Gastrocnemius medialis (tissue), 4 donors: ENCODE data around the gene LRMDA. TPM values are rescaled to one million over a fixed set of nuclear protein-coding genes. Genes with fewer than 3 reads are reported as not detected.

Experiments used
- ATAC-seq, 2 donors: fragments of 150-250 bp; one replicate each; pipeline ENCODE4 v1.9.1; 2016
- DNase-seq, 2 donors: peaks; one replicate each; pipeline ENCODE4 v3.0.0-alpha.2; 2019
- H3K27ac ChIP-seq, 4 donors: fragments of 200-600 bp; sonication (generic); 1 replicate in 1 of 4; 2 replicates in 3 of 4; pipeline ENCODE4 v1.5.1; 2016 to 2018; ENCODE audit warnings: mild to moderate bottlenecking in 2 of 4, moderate library complexity in 1 of 4
- H3K27me3 ChIP-seq, 3 donors: fragments of 200-600 bp; sonication (generic) in 2 of 3; 1 replicate in 1 of 3; 2 replicates in 2 of 3; pipeline versions ENCODE4 v1.5.1 to v1.6.0; 2016 to 2019; ENCODE audit warnings: mild to moderate bottlenecking in 1 of 3, moderate library complexity in 1 of 3
- H3K36me3 ChIP-seq, 2 donors: fragments of 200-600 bp; sonication (generic) in 1 of 2; one replicate each; pipeline ENCODE4 v1.5.1; 2017 to 2018
- H3K4me1 ChIP-seq, 2 donors: fragments of 200-600 bp; sonication (generic) in 1 of 2; one replicate each; pipeline ENCODE4 v1.5.1; 2016 to 2017; ENCODE audit warnings: mild to moderate bottlenecking in 2 of 2
- H3K4me3 ChIP-seq, 4 donors: fragments of 200-600 bp; sonication (generic) in 3 of 4; 1 replicate in 1 of 4; 2 replicates in 3 of 4; pipeline ENCODE4 v1.5.1; 2016 to 2019; ENCODE audit warnings: mild to moderate bottlenecking in 2 of 4
- H3K9me3 ChIP-seq, 3 donors: fragments of 200-600 bp; sonication (generic) in 2 of 3; 1 replicate in 1 of 3; 2 replicates in 2 of 3; pipeline ENCODE4 v1.5.1; 2016 to 2019
- CTCF ChIP-seq, 5 experiments: fragments of 450-650 bp in 3 of 5; fragments of 200-600 bp in 2 of 5; sonication (generic) in 2 of 5; IDR thresholded peaks in 4 of 5; conservative IDR thresholded peaks in 1 of 5; 1 replicate in 4 of 5; 2 replicates in 1 of 5; pipeline ENCODE4 v1.5.1; 2016 to 2019; ENCODE audit warnings: antibody characterized with exemption in 5 of 5, mild to moderate bottlenecking in 3 of 5, moderate library complexity in 3 of 5
- POLR2A ChIP-seq, 2 donors: fragments of 450-650 bp; IDR thresholded peaks; one replicate each; pipeline ENCODE4 v1.6.1; 2017; ENCODE audit warnings: antibody characterized with exemption in 2 of 2, mild to moderate bottlenecking in 2 of 2, moderate library complexity in 2 of 2
- in situ Hi-C, 4 donors: fragments of 200-750 bp; cut with MboI; loops; one replicate each; pipeline versions ENCODE4 v1.15.0 to v1.8.0; 2017; ENCODE audit warnings: low sequenced_read_pairs in 4 of 4
- intact Hi-C: fragments of 100-400 bp; cut with DNase I; formaldehyde crosslinking; loops from one replicate; pipeline ENCODE4 v1.15.1; 2023; ENCODE audit warnings: low total_unique reads
- total RNA-seq, 4 donors: library from RNA; depleted of rRNA; stranded (reverse); fragments of >200 nt; gene quantifications; one replicate each; pipeline versions ENCODE4 v1.1.0 to v1.2.3, GENCODE V29; 2016

Gene LRMDA
- total RNA-seq, 4 donors from 2014 or later = 0.80 to 4.5 (median 1.4) TPM

- in situ Hi-C loops = no loop called here
These were observed 685.1 kb downstream of the LRMDA start for GRCh38 chr10:76116523-76116922.

GRCh38 chr10:76117949-76118348, 686.5 kb downstream of the LRMDA start:
- DNase-seq = no peak
- Histone ChIP-seq H3K27me3 (peaks cover 4 to 13% (median 11%) of the 10 kb centered on the region in 3 donors), H3K27ac (no peak overlapping the region), H3K9me3 (no peaks in the 10 kb centered on the region), H3K4me1 (peaks cover 12 to 22% of the 10 kb centered on the region in 2 donors), H3K4me3 (no peak overlapping the region), H3K36me3 (no peaks in the 10 kb centered on the region)
- intact Hi-C loops = no loop called here
- no peak for TF ChIP-seq CTCF (IDR thresholded peaks at IDR 0.05 in 4 of 5, conservative IDR thresholded peaks at IDR 0.05 in 1 of 5)
- TF ChIP-seq POLR2A (IDR thresholded peaks at IDR 0.05) = no peak
- in situ Hi-C loops = no loop called here
- ATAC-seq = no peak

More at GRCh38 chr10:76116523-76116922, 685.1 kb downstream of the LRMDA start:
- H3K4me1 ChIP-seq = peaks cover 12 to 22% of the 10 kb centered on the region in 2 donors
- ATAC-seq (no peak), DNase-seq (no peak)
- H3K36me3 ChIP-seq = no peaks in the 10 kb centered on the region
- peaks cover 14 to 22% (median 15%) of the 10 kb centered on the region in 3 donors for H3K27me3 ChIP-seq
- H3K27ac ChIP-seq = no peak overlapping the region
- TF ChIP-seq CTCF (IDR thresholded peaks at IDR 0.05 in 4 of 5, conservative IDR thresholded peaks at IDR 0.05 in 1 of 5) (no peak), POLR2A (IDR thresholded peaks at IDR 0.05) (no peak)
- intact Hi-C loops = no loop called here
- no peak overlapping the region for H3K4me3 ChIP-seq
- no peaks in the 10 kb centered on the region for H3K9me3 ChIP-seq

- peaks cover 4 to 13% (median 11%) of the 10 kb centered on the region in 3 donors for H3K27me3 ChIP-seq
- no peaks in the 10 kb centered on the region for H3K9me3 ChIP-seq
- in situ Hi-C loops = no loop called here
- intact Hi-C loops = no loop called here
- TF ChIP-seq CTCF (IDR thresholded peaks at IDR 0.05 in 4 of 5, conservative IDR thresholded peaks at IDR 0.05 in 1 of 5) (no peak), POLR2A (IDR thresholded peaks at IDR 0.05) (no peak)
- peaks cover 12 to 17% of the 10 kb centered on the region in 2 donors for H3K4me1 ChIP-seq
- ATAC-seq (no peak), DNase-seq (no peak)
- H3K27ac ChIP-seq = no peak overlapping the region
- no peak overlapping the region for H3K4me3 ChIP-seq
- no peaks in the 10 kb centered on the region for H3K36me3 ChIP-seq
These were observed 687.6 kb downstream of the LRMDA start for GRCh38 chr10:76119036-76119435.

GRCh38 chr10:76119515-76119914, 688.1 kb downstream of the LRMDA start:
- ATAC-seq (no peak), DNase-seq (no peak)
- in situ Hi-C loops = no loop called here

More at GRCh38 chr10:76119515-76119914, 688.1 kb downstream of the LRMDA start:
- H3K4me1 ChIP-seq = peaks cover 8 to 12% of the 10 kb centered on the region in 2 donors
- H3K4me3 ChIP-seq = no peak overlapping the region
- TF ChIP-seq CTCF (IDR thresholded peaks at IDR 0.05 in 4 of 5, conservative IDR thresholded peaks at IDR 0.05 in 1 of 5) (no peak), POLR2A (IDR thresholded peaks at IDR 0.05) (no peak)
- intact Hi-C loops = no loop called here
- no peak overlapping the region for H3K27ac ChIP-seq
- H3K9me3 ChIP-seq = no peaks in the 10 kb centered on the region
- peaks cover 4 to 13% (median 11%) of the 10 kb centered on the region in 3 donors for H3K27me3 ChIP-seq
- no peaks in the 10 kb centered on the region for H3K36me3 ChIP-seq
